DMS114 treated with DMSO at 0.1 percent for 48 hours (cell line): ENCODE data around the gene PRPSAP1.
"Not testable (repeated sequence)": the region's sequence is repeated elsewhere in the genome, so short reads cannot be mapped to it uniquely, and the experiment has no call there.

ENCODE experiments used
- DNase-seq: peaks from one replicate; lab custom pipeline; 2025; ENCODE audit not compliant: unreplicated experiment; lab: John Stamatoyannopoulos, UW

Gene PRPSAP1

DNA sequence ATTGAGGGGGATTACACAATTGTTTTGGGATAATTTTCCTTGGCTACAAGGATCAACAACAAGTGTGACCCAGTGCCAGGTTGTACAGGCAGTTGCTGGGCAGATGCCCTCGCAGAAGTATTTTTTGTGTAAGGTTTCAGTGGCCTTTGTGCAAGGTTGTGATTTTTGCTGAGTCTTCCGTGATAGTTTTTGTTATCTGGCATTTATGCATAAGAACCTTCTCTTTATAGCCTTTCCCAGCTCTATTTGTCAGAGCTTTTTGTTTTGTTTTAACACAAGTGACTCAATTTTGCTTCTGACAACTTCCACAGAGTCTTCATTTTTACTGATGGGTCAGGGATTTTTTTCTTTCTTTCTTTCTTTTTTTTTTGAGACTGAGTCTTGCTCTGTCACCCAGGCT is 6.7 kb upstream of the PRPSAP1 start:
- no peak for DNase-seq

DNA sequence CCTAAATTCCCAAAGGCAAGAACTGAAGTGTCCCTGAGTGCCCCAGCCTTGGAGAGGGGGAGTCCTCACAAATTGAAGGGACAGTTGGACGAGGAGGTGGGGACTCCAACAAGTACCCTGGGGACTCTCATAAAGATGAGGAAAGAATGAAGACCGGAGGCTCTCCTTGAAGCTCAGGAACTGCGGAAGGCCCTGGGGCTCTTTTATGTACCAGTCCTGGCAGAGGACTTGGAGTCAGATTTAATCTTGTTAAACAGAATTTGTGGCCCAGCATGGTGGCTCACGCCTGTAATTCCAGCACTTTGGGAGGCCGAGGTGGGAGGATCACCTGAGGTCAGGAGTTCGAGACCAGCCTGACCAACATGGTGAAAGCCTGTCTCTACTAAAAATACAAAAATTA is 6.1 kb upstream of the PRPSAP1 start:
- DNase-seq = not testable (repeated sequence)

DNA sequence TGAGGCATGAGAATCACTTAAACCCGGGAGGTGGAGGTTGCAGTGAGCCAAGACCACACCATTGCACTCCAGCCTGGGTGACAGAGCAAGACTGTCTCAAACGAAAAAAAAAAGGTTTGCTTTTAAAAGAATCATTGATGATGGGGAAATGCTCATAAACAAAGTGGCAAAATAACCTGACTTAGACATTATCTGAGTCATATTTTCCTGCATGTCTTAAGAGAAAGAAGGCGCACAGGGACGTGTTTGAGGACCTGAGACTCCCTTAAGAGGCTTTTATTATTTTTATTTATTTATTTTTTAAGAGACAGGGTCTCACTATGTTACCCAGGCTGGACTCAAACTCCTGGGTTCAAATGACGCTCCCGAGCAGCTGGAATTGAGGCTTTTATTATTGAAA is 5.7 kb upstream of the PRPSAP1 start:
- DNase-seq = no peak

DNA sequence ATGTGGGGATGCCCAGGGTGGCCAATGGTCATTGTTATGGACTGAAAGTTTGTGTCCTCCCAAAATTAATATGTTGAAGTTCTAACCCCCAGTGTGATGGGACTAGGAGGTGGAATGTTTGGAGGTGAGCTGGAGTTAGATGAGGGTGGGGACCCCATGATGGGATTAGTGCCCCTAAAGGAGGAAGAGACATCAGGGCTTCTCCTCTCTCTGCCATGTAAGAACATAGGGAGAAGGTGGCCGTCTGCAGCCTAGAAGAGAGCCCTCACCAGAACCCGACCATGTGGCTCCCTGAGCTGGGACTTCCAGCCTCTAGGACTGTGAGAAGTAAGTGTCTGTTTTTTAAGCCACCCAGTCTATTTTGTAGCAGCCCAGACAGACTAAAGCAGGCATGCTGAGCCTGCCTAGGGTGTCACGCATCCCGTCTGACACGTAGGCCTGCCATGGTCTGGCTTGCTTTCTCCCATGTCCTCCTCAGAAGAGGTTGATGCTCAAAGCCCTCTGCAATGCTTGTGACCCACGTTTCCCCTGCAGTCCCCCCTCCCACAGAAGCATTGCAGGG is 4.0 kb upstream of the PRPSAP1 start:
- DNase-seq = no peak

DNA sequence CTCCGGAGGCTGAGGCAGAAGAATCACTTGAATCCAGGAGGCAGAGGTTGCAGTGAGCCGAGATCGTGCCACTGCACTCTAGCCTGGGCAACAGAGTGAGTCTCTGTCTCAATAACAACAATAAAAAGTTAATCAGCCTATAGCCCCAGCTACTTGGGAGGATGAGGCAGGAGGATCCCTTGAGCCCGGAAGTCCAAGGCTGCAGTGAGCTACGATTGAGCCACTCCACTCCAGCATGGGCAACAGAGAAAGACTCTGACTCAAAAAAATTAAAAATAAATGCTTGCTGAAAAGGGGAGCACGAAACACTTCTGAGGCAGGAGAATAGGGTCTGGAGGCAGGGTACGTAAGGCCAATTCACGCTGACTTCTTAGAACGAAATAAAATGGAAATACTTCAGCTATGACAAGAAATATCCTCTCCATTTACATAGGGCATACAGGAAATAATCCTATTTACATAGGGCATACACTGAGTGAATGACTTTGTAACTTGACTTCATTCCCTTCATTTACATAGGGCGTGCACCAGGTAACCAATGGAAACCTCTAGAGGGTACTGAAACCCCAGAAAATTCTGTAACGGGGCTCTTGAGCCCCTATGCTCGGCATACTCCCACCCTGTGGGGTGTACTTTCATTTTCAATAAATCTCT is 3.2 kb upstream of the PRPSAP1 start:
- no peak for DNase-seq

DNA sequence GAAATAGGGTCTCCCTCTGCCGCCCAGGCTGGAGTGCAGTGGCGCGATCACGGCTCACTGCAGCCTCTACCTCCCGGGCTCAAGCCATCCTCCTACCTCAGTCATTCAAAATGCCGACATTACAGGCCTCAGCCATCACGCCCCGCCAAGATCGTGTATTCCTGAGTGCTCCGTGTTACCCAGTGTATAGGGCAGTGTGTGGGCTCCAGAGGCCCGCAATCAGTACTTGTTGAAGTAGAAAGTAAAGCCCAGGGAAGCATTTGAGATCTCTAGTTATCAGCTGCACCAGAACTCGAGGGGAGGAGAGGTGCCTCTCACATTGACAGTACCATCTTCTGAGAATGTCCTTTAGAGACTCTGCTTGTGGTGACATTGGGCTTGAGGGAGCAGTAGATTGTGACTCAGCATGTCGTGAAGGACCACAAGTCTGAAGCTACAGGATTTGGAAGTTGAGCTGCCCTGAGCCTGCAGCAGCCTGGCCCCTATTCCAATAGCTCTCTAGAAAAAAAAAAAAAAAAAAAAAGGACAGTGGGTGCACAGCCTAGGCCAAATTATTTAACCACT is 1.1 kb upstream of the PRPSAP1 start:
- DNase-seq = peak; percentile 22

DNA sequence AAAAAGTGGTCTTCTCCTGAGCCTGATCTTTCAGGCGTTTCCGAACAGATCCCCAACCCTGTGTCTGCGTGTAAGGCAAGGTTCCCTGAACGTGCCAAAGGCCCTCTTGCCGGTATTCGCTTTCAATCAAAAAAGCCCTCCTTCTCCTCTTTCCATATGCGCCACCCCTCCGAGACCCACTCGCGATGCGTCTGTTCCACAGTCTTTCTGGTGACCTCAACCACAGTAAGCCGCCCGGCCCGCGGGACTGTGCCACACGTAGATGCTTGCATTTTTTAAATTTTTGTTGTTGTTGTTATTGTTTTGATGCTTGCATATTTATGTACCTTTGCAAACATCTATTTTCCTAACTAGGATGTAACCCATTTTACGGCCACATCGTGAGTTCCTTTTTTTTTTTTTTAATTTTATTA is 607 bp upstream of the PRPSAP1 start:
- no peak for DNase-seq

DNA sequence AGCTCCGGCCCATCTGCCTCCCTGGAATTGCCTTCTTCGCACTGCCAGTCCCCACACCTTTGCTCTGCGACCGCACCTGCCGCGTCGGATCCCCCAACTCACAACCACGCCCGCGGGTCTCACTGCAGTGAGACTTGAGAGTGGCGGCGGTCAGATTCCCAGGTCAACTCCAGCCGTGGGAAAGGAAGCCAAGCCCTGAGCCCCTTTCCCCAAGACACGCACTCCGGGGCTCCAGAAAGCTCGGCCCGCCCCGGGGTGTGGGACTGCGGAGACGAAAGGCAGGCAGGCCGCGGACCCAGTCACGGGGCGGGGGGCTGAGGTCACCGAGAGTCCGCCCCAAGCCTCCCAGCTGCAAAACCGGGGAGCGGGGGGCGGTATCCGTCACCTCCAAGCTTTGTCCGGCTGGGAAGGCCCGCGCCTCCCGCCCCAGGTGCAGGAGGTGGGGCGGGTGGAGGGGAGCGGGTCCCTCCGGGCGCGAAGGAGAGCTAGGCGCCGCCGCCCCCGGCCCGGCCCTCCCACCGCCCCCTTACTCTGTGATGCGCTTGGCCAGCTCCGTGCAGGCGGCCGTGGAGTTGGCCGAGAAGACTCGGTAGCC is 615 bp downstream of the PRPSAP1 start:
- no peak for DNase-seq

DNA sequence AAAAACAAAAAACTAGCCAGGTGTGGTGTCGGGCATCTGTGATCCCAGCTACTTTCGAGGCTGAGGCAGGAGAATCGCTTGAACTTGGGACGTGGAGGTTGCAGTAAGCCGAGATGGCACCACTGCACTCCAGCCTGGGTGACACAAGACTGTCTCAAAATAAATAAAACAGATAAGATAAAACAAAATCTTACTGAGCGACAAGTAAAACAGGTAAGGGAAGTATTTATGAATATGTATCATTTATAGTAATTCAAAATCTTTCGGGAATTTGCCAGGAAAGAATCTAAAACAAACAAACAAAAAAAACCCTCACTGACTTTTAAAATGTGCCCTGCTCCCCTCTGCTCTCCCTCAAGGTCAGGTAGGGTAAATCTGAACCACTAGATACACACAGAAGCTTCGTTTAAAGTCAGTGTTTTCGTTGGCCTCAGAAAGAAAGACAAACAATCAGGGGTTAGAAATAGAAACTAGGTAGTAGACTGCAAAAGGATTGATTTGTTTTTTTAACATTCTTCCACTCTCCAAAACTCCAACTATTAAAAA is 2.1 kb downstream of the PRPSAP1 start:
- no peak for DNase-seq

DNA sequence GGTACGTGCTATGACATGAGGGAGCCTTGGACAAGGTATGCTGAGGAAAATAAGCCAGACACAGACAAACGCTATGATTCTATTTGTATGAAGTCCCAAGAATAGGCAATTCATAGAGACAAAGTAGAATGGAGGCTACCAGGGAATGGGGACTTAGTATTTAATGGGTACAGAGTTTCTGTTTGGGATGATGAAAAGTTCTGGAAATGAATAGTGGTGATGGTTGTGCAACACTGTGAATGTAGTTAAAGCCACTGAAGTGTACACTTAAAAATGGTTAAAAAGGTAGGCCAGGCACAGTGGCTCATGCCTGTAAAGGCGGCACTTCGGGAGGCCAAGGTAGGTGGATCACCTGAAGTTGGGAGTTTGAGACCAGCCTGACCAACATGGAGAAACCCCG is 3.3 kb downstream of the PRPSAP1 start:
- DNase-seq = no peak

DNA sequence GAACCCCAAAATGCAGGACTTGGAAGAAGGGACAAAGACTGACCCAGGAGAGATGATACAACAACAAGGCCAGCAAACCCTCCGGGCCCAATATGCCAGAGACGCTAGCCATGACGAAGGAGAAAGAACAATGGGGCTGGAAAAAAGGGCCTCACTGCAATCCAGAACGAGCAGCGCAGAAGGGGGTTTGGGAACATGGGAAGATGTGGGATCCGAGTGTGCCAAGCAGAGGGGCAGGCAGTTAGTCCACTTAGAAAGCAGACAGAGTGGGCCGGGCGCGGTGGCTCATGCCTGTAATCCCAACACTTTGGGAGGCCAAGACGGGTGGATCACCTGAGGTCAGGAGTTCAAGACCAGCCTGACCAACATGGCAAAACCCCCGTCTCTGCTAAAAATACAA is 6.8 kb downstream of the PRPSAP1 start:
- not testable (repeated sequence) for DNase-seq

DNA sequence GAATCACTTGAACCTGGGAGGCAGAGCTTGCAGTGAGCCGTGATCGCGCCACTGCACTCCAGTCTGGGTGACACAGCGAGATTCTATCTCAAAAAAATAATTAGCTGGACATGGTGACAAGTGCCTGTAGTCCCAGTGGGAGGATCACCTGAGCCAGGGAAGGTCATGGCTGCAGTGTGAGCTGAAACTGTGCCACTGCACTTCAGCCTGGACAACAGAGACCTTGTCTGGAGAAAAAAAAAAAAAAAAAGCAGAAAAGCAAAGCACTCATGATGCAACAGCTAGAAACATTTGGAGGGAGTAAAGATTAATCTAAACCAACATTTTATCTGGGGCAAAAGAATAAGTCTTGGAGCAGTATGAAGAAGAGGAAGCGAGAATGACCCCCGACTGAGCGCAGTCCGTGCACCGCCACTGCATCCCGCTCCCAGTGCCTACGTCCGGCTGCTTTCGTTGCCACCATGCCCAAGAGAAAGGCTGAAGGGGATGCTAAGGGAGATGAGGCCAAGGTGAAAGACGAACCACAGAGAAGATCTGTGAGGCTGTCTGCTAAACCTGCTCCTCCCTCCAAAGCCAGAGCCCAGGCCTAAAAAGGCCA is 8.2 kb downstream of the PRPSAP1 start:
- no peak for DNase-seq

DNA sequence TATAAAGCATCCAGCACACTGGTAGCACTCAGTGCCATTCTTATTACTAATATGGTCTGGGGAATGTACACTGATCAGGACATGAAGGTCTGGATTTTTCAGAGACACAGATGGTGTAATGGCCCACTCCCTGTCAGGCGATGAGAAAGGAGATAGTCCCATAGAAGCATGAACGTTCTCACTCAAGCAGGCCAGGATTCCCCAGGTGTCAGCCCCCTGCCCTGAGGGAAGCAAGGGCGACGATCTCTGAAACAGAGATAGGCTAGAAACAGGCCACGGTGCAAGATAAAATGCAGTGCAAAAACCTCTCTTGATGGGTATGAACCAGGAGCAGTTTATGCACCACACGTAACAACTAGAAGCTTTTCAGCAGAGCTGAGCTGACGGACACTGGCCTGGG is 10.6 kb downstream of the PRPSAP1 start:
- DNase-seq = no peak

DNA sequence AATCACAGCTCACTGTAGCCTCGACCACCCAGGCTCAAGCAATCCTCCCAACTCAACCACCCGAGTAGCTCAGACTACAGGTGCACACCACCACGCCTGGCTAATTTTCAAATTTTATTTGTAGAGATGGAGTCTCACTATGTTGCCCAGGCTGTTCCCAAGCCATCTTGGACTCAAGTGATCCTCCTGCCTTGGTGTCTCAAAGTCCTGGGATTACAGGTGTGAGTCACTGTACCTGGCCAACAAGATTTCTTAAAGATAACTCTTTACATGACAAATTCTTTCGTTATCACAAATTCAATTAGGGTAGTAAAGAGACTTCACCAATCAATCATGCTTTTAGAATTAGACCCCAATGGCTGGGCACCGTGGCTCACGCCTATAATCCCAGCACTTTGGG is 12.4 kb downstream of the PRPSAP1 start:
- no peak for DNase-seq

DNA sequence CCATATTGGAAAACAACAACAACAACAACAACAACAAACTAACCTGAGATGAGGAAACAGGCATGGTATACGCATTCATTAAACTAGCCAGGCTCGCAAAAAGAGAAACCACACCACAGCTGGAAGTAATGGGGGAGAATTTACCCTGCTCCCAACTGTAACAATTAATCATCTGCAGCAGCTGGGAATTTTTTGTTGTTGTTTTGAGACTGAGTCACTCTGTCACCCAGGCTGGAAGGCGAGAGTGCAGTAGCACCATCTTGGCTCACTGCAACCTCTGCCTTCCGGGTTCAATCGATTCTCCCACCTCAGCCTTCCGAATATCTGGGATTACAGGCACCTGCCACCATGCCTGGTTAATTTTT is 16.3 kb downstream of the PRPSAP1 start:
- DNase-seq = no peak

DNA sequence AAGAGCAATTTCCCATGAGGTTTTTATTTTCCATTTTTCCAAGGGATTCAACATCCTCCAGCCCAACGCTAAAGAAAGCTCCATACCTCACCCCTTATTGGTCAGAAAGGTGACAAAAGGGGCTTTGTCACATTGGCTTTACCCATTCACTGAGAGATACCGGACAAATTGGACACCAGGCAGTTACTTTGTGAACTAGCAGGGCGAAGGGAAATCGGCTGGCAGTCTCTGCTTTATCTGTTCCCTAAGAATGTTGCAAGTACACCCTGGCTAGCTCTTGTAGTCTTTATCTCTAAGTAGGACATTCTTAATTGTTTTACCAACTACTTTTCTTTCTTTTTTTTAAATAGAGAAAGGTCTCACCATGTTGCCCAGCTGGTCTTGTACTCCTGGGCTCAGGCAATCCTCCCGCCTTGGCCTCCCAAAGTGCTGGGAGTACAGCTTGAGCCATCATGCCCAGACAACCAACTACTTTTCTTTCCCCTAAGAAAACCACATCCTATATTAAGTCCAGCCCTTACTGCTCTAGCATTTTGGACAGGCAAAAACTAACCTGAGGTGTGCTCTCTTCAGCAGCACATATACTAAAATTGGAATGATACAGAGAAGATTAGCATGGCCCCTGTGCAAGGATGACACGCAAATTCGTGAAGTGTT is 16.8 kb downstream of the PRPSAP1 start:
- DNase-seq = no peak

DNA sequence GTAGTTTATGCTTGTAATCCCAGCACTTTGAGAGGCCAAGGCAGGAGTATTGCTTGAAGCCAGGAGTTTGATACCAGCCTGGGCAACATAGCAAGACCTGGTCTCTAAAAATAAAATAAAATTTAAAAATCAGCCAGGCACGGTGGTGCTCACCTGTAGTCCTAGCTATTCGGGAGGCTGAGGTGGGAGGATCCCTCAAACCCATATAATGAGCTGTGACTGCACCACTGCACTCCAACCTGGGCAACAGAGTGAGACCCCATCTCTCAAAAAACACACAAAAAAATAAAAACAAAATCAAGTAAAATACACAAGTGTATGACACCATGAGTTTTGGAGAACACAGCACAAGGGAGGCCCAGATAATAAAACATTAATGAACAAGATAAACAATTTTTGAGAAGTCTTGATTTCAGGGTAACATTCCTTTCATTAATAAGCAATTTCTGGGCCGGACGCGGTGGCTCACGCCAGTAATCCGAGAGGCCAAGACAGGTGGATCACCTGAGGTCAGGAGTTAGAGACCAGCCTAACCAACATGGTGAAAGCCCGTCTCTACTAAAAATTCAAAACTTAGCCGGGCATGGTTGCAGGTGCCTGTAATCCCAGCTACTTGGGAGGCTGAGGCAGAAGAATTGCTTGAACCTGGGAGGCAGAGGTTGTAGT is 17.9 kb downstream of the PRPSAP1 start:
- DNase-seq = no peak

DNA sequence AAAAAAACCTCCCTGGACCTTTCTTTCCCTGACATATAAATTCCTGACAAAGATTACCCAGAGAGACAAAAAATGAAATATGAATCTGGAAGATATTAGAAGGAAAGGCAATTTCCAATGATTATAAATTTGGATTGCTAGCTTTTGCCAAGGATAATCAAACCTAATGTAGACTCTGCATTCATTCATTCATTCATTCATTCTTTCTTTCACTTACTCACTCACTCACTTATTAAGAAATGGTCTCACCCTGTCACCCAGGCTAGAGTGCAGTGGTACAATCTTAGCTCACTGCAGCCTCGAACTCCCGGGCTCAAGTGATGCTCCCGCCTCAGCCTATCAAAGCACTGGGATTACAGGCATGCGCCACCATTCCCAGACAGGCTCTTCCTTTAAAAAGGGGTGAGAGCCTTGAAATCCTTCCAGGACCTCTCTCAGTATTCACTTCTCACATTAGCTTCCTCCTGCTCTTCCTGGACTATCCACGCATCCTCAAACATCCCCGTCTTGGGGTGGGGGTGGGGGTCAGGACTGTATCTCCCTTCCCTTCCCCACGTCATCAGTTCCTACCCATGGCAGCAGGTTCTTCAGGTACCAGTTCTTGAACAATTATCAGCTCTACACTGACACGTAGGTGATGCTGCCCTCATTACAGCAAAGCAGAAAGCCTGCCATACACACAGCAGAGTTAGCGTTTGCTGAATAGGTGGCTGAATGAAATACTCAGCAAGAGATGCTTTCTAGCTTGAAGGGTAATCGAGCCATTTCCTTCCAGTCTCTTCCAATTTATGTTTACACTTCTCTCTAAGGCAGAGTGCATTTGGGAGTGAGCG is 19.8 kb downstream of the PRPSAP1 start:
- no peak for DNase-seq

DNA sequence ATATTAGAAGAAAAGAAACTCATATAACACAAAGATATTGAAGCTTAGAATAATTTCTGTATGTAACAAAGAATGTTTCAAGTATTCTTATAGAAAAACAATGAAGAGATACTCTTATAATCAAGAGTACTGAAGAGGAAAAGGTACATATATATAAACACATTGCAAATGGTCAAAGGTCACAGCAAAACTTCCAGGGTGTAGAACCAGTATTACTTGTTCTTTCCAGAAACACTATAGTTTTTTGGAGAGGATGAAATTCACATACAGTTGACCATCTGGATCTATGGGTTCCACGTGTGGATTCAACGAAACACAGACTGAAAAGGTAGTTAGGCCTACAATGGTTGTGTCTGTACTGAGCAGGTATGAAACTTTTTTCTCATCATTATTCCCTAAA is 22.6 kb downstream of the PRPSAP1 start:
- DNase-seq = no peak

DNA sequence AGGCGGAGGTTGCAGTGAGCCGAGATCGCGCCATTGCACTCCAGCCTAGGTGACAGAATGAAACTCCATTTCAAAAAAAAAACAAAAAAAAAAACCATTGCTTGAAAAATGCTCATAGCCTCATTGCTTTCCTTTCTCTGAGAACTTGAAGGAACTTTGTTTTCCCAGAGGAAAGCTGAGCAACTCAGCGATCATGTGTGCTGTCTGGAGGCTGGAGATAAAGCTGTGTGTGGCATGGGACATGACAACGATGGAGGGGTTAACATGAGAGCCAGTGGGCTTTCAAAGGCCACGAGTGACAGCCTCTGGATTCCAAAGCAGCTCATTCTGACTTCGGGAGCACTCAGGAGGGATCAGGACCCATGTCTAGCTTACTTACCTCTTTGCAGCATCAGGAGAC is 24.1 kb downstream of the PRPSAP1 start:
- no peak for DNase-seq
